HTR-8/SVneo (cell line): ENCODE results near the gene CHST15.

Experiments
- DNase-seq: peaks from one replicate; pipeline ENCODE4 v3.0.0; 2011; ENCODE audit warnings: low spot score, mixed read lengths; ENCODE audit not compliant: insufficient read length
- FAIRE-seq: peaks from 2 replicates; lab custom pipeline; 2011; peaks lifted over from hg19 to GRCh38; lab: Jason Lieb, UNC

Gene CHST15

DNA sequence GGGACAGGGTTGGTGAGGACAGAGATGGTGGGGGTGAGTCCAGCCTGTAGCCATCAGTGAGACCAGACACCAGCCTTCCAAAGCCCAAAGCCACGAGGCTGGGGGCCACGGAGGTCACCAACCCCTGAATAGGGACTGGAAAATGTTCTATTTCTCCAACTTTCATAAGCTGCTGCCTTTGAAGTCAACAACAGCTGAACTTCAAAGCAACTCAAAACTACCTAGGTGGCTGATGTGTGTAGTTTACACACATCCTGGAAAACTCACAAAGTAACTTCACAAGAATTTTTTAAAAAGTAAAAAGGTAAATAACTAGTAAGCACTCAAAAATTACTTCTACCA lies 88.8 kb downstream of the CHST15 start:
- FAIRE-seq = no peak
- no peak for DNase-seq

- FAIRE-seq = no peak
Observed at GRCh38 chr10:124003871-124004662, 89.3 kb downstream of the CHST15 start.

GRCh38 chr10:124003481-124003870 lies 89.9 kb downstream of the CHST15 start:
- DNase-seq (no peak), FAIRE-seq (no peak)

More at GRCh38 chr10:124003871-124004662, 89.3 kb downstream of the CHST15 start:
- no peak for DNase-seq

DNA sequence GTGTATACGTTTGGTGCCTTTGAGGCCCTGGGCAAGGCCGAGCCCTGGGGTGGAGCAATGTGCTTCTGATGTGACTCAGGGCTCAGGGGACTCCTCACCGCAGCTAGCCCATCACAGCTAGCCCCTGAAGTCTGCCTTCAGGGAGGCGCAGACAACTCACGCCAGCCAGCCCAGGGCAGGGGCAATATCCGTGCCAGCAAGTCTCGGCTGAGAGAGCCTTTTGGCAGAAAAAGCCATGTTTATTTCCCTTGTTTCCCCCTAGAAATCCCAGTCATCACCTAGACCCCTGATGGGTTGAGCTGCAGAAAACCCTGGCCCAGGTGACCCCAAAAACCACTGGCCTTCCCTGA lies 90.4 kb downstream of the CHST15 start:
- no peak for DNase-seq
- FAIRE-seq = no peak

GRCh38 chr10:124002391-124003069 lies 90.9 kb downstream of the CHST15 start:
- FAIRE-seq (no peak), DNase-seq (no peak)

DNA sequence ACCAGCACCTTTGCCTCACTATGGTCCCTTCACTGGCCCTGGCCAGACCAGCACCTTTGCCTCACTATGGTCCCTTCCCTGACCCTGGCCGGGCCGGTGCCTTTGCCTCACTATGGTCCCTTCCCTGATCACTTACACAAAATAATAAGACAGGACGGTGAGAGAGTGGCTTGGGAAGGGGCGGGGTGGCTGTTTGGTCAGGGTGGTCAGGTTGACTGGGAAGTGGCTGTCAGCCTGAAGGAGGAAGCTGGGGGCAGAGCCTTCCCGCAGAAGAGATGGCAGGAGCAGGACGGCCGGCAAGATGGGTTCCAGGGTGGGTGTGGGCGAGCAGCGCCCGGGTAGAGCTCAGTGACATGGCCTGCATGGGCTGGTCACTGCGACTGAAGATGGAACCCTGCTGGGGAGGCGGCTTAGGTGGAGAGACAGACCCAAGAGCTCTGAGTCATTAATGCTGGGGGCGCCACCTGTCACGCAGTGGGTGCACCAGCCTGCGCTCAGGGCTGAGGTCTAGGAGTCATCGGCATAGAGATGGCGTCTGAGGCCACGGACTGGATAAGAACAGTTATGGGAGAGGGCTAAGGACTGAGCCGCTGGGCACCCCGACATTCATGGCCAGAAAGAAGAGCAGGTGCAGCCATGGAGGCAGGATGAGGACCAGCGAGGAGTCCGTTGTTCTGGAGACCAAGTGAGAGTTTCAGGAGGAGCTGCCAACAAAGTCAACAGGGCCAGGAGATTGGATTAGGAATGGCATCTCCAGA lies 91.8 kb downstream of the CHST15 start:
- no peak for DNase-seq

GRCh38 chr10:124000792-124001201 lies 92.6 kb downstream of the CHST15 start:
- FAIRE-seq (no peak), DNase-seq (no peak)

More for the DNA sequence above, 91.8 kb downstream of the CHST15 start:
- FAIRE-seq = no peak

GRCh38 chr10:123999956-124000615 lies 93.3 kb downstream of the CHST15 start:
- DNase-seq = no peak

DNA sequence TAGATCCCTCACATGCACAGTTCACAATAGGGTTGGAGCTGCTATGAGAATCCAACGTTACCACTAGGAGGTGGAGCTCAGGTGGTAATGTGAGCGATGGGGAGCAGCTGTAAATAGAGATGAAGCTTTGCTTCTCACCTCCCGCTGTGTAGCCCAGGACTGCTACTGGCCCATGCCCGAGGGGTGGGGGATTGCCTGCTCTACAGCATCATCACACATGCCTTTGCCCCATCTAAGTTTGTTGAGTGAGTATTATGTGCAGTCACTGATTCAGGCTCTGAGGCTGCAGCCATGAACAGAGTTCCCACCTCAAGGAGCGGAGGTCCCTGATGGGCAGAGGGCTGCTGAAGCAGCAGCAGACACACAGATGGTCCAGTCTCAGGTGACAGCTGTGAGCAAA lies 94.1 kb downstream of the CHST15 start:
- FAIRE-seq (no peak), DNase-seq (no peak)

More at GRCh38 chr10:123999956-124000615, 93.3 kb downstream of the CHST15 start:
- no peak for FAIRE-seq

DNA sequence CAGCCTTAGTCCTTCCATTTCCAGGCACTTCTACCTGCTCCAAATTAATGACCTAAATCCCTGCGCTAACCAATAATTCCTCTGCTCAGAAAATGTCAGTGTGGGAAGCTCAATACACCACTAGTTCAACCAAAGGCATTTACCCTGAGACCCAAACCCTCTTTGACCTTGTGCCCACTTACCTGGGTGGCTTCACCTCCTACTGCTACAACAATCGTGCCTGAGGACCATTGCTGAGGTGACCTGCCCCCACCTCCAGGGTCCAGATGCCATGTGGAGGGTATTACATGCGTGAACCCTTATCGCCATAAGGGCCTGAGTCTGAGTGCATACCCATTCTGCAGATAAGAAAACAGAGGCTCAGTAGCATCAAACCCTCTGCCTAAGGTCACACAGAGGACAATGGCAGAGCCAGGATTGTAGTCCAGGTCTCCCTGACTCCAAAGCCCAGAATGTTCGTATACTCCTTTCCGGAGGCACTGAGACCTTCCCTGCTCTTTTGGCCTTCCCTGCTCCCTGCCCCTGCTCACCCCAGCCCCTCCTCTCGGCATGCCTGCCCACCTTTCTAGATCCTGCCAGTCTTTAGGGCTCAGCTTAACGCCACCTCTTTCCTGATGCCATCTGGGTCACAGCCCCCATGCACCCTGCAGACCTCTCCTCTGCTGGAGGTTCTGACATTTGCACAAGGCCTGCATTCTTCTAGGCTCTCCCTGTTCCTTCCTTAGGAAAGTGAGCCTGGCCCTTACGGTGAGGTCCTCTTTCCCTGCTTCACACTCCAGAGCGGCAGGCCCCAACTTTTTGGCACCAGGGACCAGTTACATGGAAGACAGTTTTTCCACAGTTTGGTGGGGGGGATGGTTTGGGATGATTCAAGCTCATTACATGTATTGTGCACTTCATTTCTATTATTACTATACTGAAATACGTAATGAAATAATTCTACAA lies 94.9 kb downstream of the CHST15 start:
- no peak for FAIRE-seq
- DNase-seq = no peak

- FAIRE-seq (no peak), DNase-seq (peak; percentile 32)
Observed at GRCh38 chr10:123997486-123998196, 95.8 kb downstream of the CHST15 start.

DNA sequence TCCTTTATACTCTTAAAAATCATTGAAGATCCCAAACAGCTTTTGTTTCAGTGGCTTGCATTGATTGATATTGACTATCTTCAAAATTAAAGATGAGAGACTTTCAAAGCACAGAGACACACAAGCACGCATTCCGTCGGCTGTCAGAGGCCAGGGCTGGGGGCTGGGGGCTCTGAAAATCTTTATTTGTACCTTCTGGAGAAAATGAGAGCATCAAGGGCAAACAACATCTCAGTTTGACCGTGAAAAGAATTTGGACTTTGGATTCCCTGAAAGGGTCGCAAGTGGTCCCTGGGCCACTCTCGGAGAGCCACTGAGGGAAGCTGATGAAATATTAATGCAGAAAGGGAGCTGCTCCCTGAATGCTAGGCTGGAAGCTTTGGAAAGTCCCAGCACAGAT lies 96.4 kb downstream of the CHST15 start:
- FAIRE-seq (no peak), DNase-seq (no peak)

- DNase-seq = no peak
- no peak for FAIRE-seq
Observed at GRCh38 chr10:123996302-123996701, 97.1 kb downstream of the CHST15 start.

GRCh38 chr10:123995461-123996131 lies 97.8 kb downstream of the CHST15 start:
- DNase-seq = peak; percentile 53
- no peak for FAIRE-seq

- DNase-seq (no peak), FAIRE-seq (no peak)
Observed at GRCh38 chr10:123995082-123995460, 98.3 kb downstream of the CHST15 start.

- peak; percentile 83 for DNase-seq
- no peak for FAIRE-seq
Observed at GRCh38 chr10:123994417-123995081, 98.8 kb downstream of the CHST15 start.

GRCh38 chr10:123993534-123994416 lies 99.6 kb downstream of the CHST15 start:
- no peak for FAIRE-seq
- no peak for DNase-seq
